ENCODE results near the gene NPTXR.

- TF ChIP-seq POLR2A (IDR thresholded peaks at IDR 0.05) (no peak), CTCF (IDR thresholded peaks at IDR 0.05) (no peak)
Observed at GRCh38 chr22:38811241-38811640, 32.6 kb downstream of the NPTXR start.
